Measurements from ENCODE around the gene SMAD3. TPM values are rescaled to one million over a fixed set of nuclear protein-coding genes. Genes with fewer than 3 reads are reported as not detected.

SMAD3 gene
- total and polyA plus RNA-seq, 10 of the 15 experiments (the other 5 are each of a cell fraction or from before 2014, with no cell fraction given), result 5.6 to 43.2 (median 16.0) TPM

- TF ChIP-seq ZNF592 (IDR thresholded peaks at IDR 0.05), result no peak
- TF ChIP-seq POLR2A (IDR thresholded peaks at IDR 0.05; ENCODE audit: low read depth, low read length), result peak; percentile 93
- peak; percentile 71 for TF ChIP-seq TCF3 (IDR thresholded peaks at IDR 0.05; ENCODE audit: borderline replicate concordance, insufficient read depth, low read depth, low read length)
- peak; percentile 50 for TF ChIP-seq PBX3 (IDR thresholded peaks at IDR 0.05; ENCODE audit: insufficient replicate concordance, low read depth, low read length)
- no peak for TF ChIP-seq RBBP5 (conservative IDR thresholded peaks at IDR 0.05)
- no peak for TF ChIP-seq ZZZ3 (IDR thresholded peaks at IDR 0.05; ENCODE audit: control insufficient read depth, insufficient read length, low read depth)
Measured at GRCh38 chr15:67065531-67066005, at the start of gene SMAD3 (continued).

- Histone ChIP-seq H3K27me3 (replicated peaks in 1 of 2; ENCODE audit: control insufficient read depth in 2 of 2, insufficient read depth in 2 of 2, low read length in 1 of 2) (no peaks in the 10 kb centered on the region), H3K4me3 (no peak overlapping the region), H3K4me1 (ENCODE audit: control insufficient read depth, insufficient read depth, low read length) (peaks cover 4% of the 10 kb centered on the region), H3K9ac (ENCODE audit: control insufficient read depth, insufficient read depth, low read length) (no peak overlapping the region), H3K36me3 (ENCODE audit: control insufficient read depth in 2 of 2, insufficient read depth in 2 of 2, low read length in 1 of 2) (no peaks in the 10 kb centered on the region), H3K79me2 (ENCODE audit: control insufficient read depth, insufficient read depth, low read length) (no peaks in the 10 kb centered on the region), H4K20me1 (ENCODE audit: control insufficient read depth, insufficient read depth) (no peaks in the 10 kb centered on the region), H3K27ac (ENCODE audit: control insufficient read depth, insufficient read depth) (no peak overlapping the region), H2AFZ (ENCODE audit: control insufficient read depth, low read depth, low read length) (no peak overlapping the region), H3K4me2 (ENCODE audit: control insufficient read depth, insufficient read depth) (no peak overlapping the region), H3K9me3 (replicated peaks; ENCODE audit: control insufficient read depth, insufficient read depth, low read length) (no peaks in the 10 kb centered on the region)
- DNase-seq (ENCODE audit: low read depth, low spot score) (no peak), FAIRE-seq (no peak), ATAC-seq (no peak)
- intact Hi-C loops (cut with micrococcal nuclease; ENCODE audit: unreplicated experiment), result no loop called here
- POLR2A ChIA-PET, result no interaction called here
- CTCF ChIA-PET, result interaction anchor here (0.7 kb wide), 1 partner anchor 71 kb away, joined by 3 read pairs; no protein-coding TSS in a partner anchor
- BruUV-seq (replicated peaks), result no TSS peak
- SMC1A ChIA-PET (ENCODE audit: uncharacterized antibody, unreplicated experiment), result interaction anchor here (0.6 to 2.3 kb wide), 2 partner anchors 8 to 281 kb away, joined by 3 to 7 read pairs; no protein-coding TSS in a partner anchor
- 25% methylated on average over 4 of the region's 4 CpGs for WGBS (ENCODE audit: insufficient coverage, insufficient replicate concordance, low lambda C conversion rate, missing lambda C conversion rate)
- in situ Hi-C loops (cut with MboI), result no loop called here
- RAD21 ChIA-PET (ENCODE audit: unreplicated experiment), result interaction anchor here (2.0 kb wide), 1 partner anchor 25 kb away, joined by 4 read pairs; no protein-coding TSS in a partner anchor
- TF ChIP-seq PKNOX1 (IDR thresholded peaks at IDR 0.05), result no peak
- TF ChIP-seq IRF4 (IDR thresholded peaks at IDR 0.05; ENCODE audit: low read depth, low read length), result no peak
- no peak for TF ChIP-seq CUX1 (IDR thresholded peaks at IDR 0.05; ENCODE audit: insufficient replicate concordance, low read depth, low read length)
- TF ChIP-seq MEF2B (IDR thresholded peaks at IDR 0.05; ENCODE audit: partially characterized antibody, poor library complexity, severe bottlenecking), result no peak
- no peak for TF ChIP-seq HCFC1 (IDR thresholded peaks at IDR 0.05; ENCODE audit: low read length)
Measured at GRCh38 chr15:67017311-67017710, 48.1 kb upstream of the SMAD3 start.
